ENCODE results near the gene OSBPL5.

- TF ChIP-seq POLR2AphosphoS5 (IDR thresholded peaks at IDR 0.05) (no peak), CTCF (IDR thresholded peaks at IDR 0.05 in 8 of 11, conservative IDR thresholded peaks at IDR 0.05 in 3 of 11) (no peak), POLR2A (IDR thresholded peaks at IDR 0.05) (no peak)
These were observed 16.8 kb upstream of the OSBPL5 start for GRCh38 chr11:3181725-3182461.
